Activated T-cell treated with anti-CD3 and anti-CD28 coated beads, Interleukin-2, amount 50 U/mL, for 72 hours (primary cell): ENCODE data around the gene CASK. TPM values are rescaled to one million over a fixed set of nuclear protein-coding genes. Genes with fewer than 3 reads are reported as not detected.

Experiments used
- ATAC-seq, 2 donors: fragments of 150-1000 bp; cut with Tn5 transposase; replicated peaks in 1 of 2; 2 replicates each; pipeline ENCODE4 v1.10.0; 2021; ENCODE audit warnings: moderate library complexity in 2 of 2, mild to moderate bottlenecking in 1 of 2
- DNase-seq, 2 donors: peaks; one replicate each; pipeline ENCODE4 v3.0.0; 2021 to 2022; ENCODE audit warnings: mixed read lengths in 1 of 2
- H3K27ac Mint-ChIP-seq: one replicate; pipeline ENCODE4 v1.8.0; 2022; ENCODE audit warnings: mild to moderate bottlenecking, moderate library complexity, mixed read lengths
- H3K27me3 Mint-ChIP-seq: one replicate; pipeline ENCODE4 v1.8.0; 2022; ENCODE audit warnings: low read depth, mixed read lengths
- H3K36me3 Mint-ChIP-seq, 2 donors: one replicate each; pipeline ENCODE4 v1.8.0; 2022; ENCODE audit warnings: mixed read lengths in 2 of 2, mild to moderate bottlenecking in 1 of 2; ENCODE audit not compliant: insufficient read depth in 2 of 2
- H3K4me1 Mint-ChIP-seq: one replicate; pipeline ENCODE4 v1.8.0; 2022; ENCODE audit warnings: low read depth, mixed read lengths
- H3K4me3 Mint-ChIP-seq, 2 donors: one replicate each; pipeline ENCODE4 v1.8.0; 2022; ENCODE audit warnings: mild to moderate bottlenecking in 2 of 2, mixed read lengths in 2 of 2, moderate library complexity in 2 of 2
- H3K9me3 Mint-ChIP-seq, 2 donors: one replicate each; pipeline ENCODE4 v1.8.0; 2022; ENCODE audit warnings: mixed read lengths in 2 of 2
- total RNA-seq, 2 donors: library from RNA; stranded (reverse); gene quantifications; one replicate each; pipeline ENCODE4 v1.2.3, GENCODE V29; 2022

CASK gene
- total RNA-seq, 2 donors from 2014 or later = 24.0 to 36.3 TPM

GRCh38 chrX:41481264-41482109 lies 441.9 kb downstream of the CASK start:
- DNase-seq = peak; percentile 16 to 29
- H3K9me3 Mint-ChIP-seq = no peaks in the 10 kb centered on the region
- peak in 1 of 2 donors; percentile 43 for ATAC-seq

DNA sequence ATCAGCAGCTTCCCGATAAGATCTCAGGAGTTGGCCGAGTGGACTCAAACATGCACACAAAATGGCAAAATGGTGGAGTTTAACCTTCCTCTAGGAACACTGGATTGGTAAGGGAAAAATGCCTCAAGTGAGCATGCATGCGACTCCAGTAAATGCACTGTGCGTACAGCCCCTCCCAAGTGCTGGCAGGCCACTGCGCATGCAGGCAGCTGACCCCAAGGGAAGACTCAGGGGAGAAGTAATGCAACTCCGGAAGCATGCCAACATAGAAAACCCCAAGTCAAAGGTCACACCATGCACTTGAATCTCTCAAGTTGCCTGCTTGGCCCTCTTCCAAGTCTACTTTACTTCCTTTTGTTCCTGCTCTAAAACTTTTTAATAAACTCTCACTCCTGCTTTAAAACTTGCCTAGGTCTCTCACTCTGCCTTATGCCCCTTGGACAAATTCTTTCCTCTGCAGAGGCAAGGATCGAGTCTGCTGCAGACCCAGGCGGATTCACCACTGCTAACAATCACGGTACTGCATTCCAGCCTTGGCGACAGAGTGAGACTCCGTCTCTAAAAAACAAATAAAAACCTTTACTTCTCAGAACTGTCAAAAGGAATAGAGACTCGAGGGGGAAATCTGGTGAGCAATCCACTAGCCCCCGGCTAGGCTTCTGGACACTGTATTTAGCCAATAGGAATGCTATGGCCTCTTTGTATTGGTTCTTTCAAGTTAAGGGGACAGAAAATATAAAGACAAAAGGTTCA lies 442.7 kb downstream of the CASK start:
- Mint-ChIP-seq H3K4me3 (no peak overlapping the region), H3K36me3 (no peaks in the 10 kb centered on the region), H3K9me3 (no peaks in the 10 kb centered on the region), H3K27ac (no peak overlapping the region), H3K27me3 (peaks cover 11% of the 10 kb centered on the region), H3K4me1 (peaks cover 5% of the 10 kb centered on the region)
- DNase-seq = no peak
- no peak for ATAC-seq

More at GRCh38 chrX:41481264-41482109, 441.9 kb downstream of the CASK start:
- no peak overlapping the region for H3K27ac Mint-ChIP-seq
- H3K36me3 Mint-ChIP-seq = no peaks in the 10 kb centered on the region
- H3K4me1 Mint-ChIP-seq = peaks cover 5% of the 10 kb centered on the region
- peaks cover 11% of the 10 kb centered on the region for H3K27me3 Mint-ChIP-seq
- no peak overlapping the region for H3K4me3 Mint-ChIP-seq

GRCh38 chrX:41478381-41478911 lies 444.9 kb downstream of the CASK start:
- DNase-seq (no peak), ATAC-seq (peak; percentile 40 to 69)
- peak overlapping the region in 1 of 2 donors; percentile 31 for H3K4me3 Mint-ChIP-seq
- peaks cover 17% of the 10 kb centered on the region for H3K27me3 Mint-ChIP-seq
- no peaks in the 10 kb centered on the region for H3K36me3 Mint-ChIP-seq
- H3K9me3 Mint-ChIP-seq = no peaks in the 10 kb centered on the region
- no peak overlapping the region for H3K27ac Mint-ChIP-seq
- H3K4me1 Mint-ChIP-seq = peaks cover 5% of the 10 kb centered on the region

- Mint-ChIP-seq H3K4me1 (peaks cover 5% of the 10 kb centered on the region), H3K27me3 (peaks cover 6% of the 10 kb centered on the region), H3K4me3 (no peak overlapping the region), H3K27ac (no peak overlapping the region), H3K9me3 (no peaks in the 10 kb centered on the region), H3K36me3 (no peaks in the 10 kb centered on the region)
- ATAC-seq (no peak), DNase-seq (no peak)
Observed at GRCh38 chrX:41475591-41476241, 447.6 kb downstream of the CASK start.

DNA sequence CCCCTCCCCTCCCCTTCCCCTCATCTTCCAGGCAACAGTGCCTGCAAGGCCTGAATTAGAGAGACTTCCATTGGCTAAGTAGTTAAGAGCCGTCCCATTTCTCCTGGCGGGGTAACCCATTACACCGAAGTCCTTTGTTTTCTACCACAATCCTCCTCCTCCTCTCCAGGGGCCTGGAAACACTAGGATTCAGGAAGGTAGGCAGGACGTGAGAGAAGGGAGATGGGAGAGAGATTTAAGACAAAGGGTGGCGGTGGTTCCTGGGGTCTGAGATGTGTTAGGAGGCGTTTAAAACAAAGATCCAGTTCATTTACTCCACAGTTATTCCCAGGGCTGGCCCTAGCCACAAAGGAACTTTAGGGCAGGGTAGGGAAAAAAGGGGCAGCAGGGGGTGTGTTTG lies 448.2 kb downstream of the CASK start:
- Mint-ChIP-seq H3K27ac (no peak overlapping the region), H3K4me1 (peaks cover 5% of the 10 kb centered on the region)

GRCh38 chrX:41474726-41475100 lies 448.6 kb downstream of the CASK start:
- H3K27ac Mint-ChIP-seq = no peak overlapping the region
- H3K9me3 Mint-ChIP-seq = no peaks in the 10 kb centered on the region
- DNase-seq = no peak
- peaks cover 8% of the 10 kb centered on the region for H3K4me1 Mint-ChIP-seq
- H3K4me3 Mint-ChIP-seq = no peak overlapping the region
- H3K36me3 Mint-ChIP-seq = no peaks in the 10 kb centered on the region
- H3K27me3 Mint-ChIP-seq = peaks cover 6% of the 10 kb centered on the region
- no peak for ATAC-seq

More for the DNA sequence above, 448.2 kb downstream of the CASK start:
- DNase-seq (no peak), ATAC-seq (no peak)
- Mint-ChIP-seq H3K4me3 (no peak overlapping the region), H3K9me3 (no peaks in the 10 kb centered on the region), H3K27me3 (peaks cover 6% of the 10 kb centered on the region), H3K36me3 (no peaks in the 10 kb centered on the region)

DNA sequence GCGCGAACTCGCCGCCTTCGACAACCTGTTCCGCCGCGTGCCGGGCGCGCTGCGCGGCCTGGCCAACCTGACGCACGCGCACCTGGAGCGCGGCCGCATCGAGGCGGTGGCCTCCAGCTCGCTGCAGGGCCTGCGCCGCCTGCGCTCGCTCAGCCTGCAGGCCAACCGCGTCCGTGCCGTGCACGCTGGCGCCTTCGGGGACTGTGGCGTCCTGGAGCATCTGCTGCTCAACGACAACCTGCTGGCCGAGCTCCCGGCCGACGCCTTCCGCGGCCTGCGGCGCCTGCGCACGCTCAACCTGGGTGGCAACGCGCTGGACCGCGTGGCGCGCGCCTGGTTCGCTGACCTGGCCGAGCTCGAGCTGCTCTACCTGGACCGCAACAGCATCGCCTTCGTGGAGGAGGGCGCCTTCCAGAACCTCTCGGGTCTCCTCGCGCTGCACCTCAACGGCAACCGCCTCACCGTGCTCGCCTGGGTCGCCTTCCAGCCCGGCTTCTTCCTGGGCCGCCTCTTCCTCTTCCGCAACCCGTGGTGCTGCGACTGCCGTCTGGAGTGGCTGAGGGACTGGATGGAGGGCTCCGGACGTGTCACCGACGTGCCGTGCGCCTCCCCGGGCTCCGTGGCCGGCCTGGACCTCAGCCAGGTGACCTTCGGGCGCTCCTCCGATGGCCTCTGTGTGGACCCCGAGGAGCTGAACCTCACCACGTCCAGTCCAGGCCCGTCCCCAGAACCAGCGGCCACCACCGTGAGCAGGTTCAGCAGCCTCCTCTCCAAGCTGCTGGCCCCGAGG lies 449.2 kb downstream of the CASK start:
- no peak overlapping the region for H3K4me3 Mint-ChIP-seq
- no peak overlapping the region for H3K27ac Mint-ChIP-seq
- no peaks in the 10 kb centered on the region for H3K36me3 Mint-ChIP-seq
- DNase-seq (no peak), ATAC-seq (no peak)
- peaks cover 6% of the 10 kb centered on the region for H3K27me3 Mint-ChIP-seq
- H3K4me1 Mint-ChIP-seq = peaks cover 10% of the 10 kb centered on the region
- H3K9me3 Mint-ChIP-seq = no peaks in the 10 kb centered on the region

DNA sequence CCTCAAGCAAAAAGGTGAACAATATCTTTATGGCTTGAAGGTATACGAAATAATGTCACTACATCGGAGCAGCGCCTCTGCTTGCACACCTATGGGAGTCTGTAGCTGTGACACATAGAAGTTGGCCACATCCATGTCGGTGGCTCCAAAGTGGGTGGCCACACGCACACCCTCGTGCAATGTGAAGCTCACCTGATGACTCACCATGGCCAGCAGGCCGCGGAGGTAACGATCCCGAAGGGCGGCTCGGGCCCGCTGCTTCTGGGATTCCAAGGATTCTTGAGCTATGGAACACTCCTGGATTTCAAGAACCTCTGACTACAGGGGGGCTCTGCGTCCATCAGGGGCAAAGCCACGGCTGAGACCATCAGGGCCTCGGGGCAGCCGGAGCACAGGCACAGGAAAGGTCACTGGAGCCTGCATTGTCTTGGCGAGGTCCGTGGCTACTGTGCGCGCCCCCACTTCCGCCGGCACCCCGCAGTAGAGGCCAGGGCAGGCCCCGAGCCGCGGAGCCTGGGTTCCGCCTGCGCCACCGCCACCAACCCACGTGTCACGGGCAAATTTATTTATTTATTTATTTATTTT lies 451.0 kb downstream of the CASK start:
- Mint-ChIP-seq H3K4me1 (peaks cover 5% of the 10 kb centered on the region), H3K27ac (no peak overlapping the region), H3K9me3 (no peaks in the 10 kb centered on the region), H3K4me3 (no peak overlapping the region), H3K36me3 (no peaks in the 10 kb centered on the region), H3K27me3 (peaks cover 6% of the 10 kb centered on the region)
- ATAC-seq = no peak
- no peak for DNase-seq

DNA sequence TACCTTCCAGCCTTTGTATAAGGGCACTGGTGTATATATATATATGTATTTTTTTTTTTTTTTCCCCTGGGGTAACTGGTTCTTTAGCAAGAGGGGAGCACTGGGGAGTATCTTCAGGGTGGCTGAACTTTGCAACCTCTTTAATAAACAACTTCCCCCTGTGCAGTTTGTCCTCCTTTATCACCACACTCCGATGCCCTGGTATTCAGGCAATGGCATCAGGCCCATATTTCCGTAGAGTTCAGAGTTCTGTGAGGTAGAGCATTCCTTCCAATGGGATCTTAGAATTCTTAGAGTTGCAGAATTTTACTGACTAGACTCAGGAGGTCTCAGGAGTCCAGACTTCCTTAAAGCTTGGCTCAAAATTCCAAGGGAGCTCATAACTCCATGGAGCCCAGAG lies 451.6 kb downstream of the CASK start:
- Mint-ChIP-seq H3K9me3 (no peaks in the 10 kb centered on the region), H3K27ac (no peak overlapping the region)
- ATAC-seq = no peak

DNA sequence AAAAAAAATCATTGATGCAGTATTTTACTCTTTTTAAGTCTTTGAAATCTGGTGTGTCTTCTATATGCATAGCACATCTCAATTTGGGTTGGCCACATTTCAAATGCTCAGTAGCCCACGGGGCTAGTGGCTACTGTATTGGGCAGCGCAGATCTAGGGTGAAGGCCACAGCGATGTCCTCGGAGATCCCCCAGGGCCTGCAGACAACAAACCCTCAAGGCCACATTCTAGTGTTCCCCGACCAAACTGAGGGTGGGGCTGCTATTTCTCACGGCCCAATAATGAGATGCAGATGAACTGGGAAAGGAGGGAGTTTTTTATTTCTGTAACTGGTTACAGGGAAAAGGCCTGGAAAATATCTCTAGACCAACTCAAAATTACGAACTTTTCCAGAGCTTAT lies 452.6 kb downstream of the CASK start:
- H3K9me3 Mint-ChIP-seq = no peaks in the 10 kb centered on the region
- DNase-seq = no peak
- H3K4me3 Mint-ChIP-seq = no peak overlapping the region
- H3K27me3 Mint-ChIP-seq = peaks cover 8% of the 10 kb centered on the region
- H3K36me3 Mint-ChIP-seq = no peaks in the 10 kb centered on the region
- H3K27ac Mint-ChIP-seq = no peak overlapping the region
- ATAC-seq = no peak
- peaks cover 5% of the 10 kb centered on the region for H3K4me1 Mint-ChIP-seq

More for the DNA sequence above, 451.6 kb downstream of the CASK start:
- H3K27me3 Mint-ChIP-seq = peaks cover 6% of the 10 kb centered on the region
- no peaks in the 10 kb centered on the region for H3K36me3 Mint-ChIP-seq
- H3K4me1 Mint-ChIP-seq = peaks cover 5% of the 10 kb centered on the region
- no peak for DNase-seq
- no peak overlapping the region for H3K4me3 Mint-ChIP-seq

GRCh38 chrX:41468647-41469323 lies 454.6 kb downstream of the CASK start:
- Mint-ChIP-seq H3K4me1 (peaks cover 5% of the 10 kb centered on the region), H3K4me3 (no peak overlapping the region), H3K9me3 (no peaks in the 10 kb centered on the region), H3K36me3 (no peaks in the 10 kb centered on the region), H3K27ac (no peak overlapping the region), H3K27me3 (peaks cover 16% of the 10 kb centered on the region)
- DNase-seq = no peak
- ATAC-seq = no peak
